Measurements from ENCODE around the gene AP1B1.

The AP1B1 gene

DNA sequence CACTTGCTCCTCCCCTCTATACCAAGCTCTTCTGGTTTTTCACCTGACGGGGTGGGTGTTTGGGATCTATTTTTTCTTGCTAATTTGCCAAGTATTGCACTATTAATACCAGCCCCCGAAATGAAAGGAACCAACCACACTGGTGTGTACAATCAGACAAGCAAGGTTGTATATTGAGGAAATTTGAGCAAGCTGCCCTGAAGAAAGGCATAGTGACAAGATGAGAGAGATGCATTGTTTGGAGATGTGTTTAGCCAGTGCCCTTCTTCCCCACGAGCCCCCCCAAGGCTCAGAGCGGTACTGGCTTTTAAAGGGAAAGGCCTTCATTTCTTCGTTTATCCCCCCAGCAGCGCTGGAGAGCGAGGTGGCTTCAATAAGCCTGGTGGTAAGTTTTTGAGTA lies 97.2 kb downstream of the AP1B1 start:
- CTCF ChIA-PET, result interaction anchor here (1.5 to 1.6 kb wide), 2 partner anchors 15 to 46 kb away, joined by 3 to 5 read pairs; partner anchors contain the start of gene GAS2L1
- POLR2A ChIA-PET, result interaction anchor here (0.6 kb wide), 1 partner anchor 8 kb away, joined by 3 read pairs; no protein-coding TSS in a partner anchor
- TF ChIP-seq, protein P1, sequence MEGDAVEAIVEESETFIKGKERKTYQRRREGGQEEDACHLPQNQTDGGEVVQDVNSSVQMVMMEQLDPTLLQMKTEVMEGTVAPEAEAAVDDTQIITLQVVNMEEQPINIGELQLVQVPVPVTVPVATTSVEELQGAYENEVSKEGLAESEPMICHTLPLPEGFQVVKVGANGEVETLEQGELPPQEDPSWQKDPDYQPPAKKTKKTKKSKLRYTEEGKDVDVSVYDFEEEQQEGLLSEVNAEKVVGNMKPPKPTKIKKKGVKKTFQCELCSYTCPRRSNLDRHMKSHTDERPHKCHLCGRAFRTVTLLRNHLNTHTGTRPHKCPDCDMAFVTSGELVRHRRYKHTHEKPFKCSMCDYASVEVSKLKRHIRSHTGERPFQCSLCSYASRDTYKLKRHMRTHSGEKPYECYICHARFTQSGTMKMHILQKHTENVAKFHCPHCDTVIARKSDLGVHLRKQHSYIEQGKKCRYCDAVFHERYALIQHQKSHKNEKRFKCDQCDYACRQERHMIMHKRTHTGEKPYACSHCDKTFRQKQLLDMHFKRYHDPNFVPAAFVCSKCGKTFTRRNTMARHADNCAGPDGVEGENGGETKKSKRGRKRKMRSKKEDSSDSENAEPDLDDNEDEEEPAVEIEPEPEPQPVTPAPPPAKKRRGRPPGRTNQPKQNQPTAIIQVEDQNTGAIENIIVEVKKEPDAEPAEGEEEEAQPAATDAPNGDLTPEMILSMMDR (IDR thresholded peaks at IDR 0.05; ENCODE audit: control extremely low read depth, extremely low read depth, low read depth, missing control alignments), result no peak
- DNase-seq (ENCODE audit: extremely low spot score), result no peak

DNA sequence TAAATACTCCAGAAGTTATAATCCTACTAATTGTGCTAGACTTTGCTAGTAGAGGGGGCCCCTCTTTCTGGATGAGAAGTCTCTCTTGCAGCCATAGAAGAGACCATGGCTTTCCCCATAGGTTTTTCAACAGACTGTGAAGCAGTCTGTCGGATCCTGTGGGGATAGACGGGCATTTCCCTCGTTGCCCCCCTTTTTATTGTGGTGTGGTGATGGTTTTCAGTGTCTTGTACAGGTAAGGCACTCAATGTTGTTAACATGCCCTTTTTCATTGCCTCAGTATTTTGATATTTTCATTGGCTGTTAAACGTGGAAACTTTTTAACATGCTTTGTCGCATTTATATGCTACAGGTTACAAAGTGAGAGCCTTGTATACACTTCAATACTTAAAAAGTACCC lies 98.3 kb downstream of the AP1B1 start:
- ChIA-PET CTCF (interaction anchor here (1.5 to 1.6 kb wide), 2 partner anchors 17 to 45 kb away, joined by 3 to 5 read pairs; partner anchors contain the start of gene GAS2L1), POLR2A (no interaction called here)
- TF ChIP-seq, protein P1 (IDR thresholded peaks at IDR 0.05; ENCODE audit: control extremely low read depth, extremely low read depth, low read depth, missing control alignments), result no peak
- DNase-seq (ENCODE audit: extremely low spot score), result no peak

DNA sequence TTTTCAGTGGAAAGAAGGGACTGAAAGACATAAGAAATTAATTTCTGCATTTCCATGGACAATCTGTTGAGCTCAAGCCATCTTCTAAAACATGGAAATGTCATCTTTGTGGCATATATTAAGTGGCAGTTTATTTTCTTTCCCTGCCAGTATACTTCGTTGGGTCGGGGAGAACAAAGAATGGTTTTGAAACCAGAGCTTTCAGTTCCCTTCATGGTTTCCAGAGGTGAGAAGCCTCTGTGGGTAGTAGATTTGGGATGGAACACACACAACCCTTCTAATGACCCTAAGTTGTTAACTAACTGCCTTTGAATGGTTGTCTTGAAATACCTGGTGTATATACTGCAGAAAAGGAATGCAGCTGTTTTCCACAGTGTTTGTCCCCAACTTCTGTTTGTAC lies 99.5 kb downstream of the AP1B1 start:
- CTCF ChIA-PET, result interaction anchor here (1.2 to 1.4 kb wide), 2 partner anchors 14 to 15 kb away, joined by 3 to 5 read pairs; no protein-coding TSS in a partner anchor
- POLR2A ChIA-PET, result no interaction called here
- TF ChIP-seq, protein P1 (IDR thresholded peaks at IDR 0.05; ENCODE audit: control extremely low read depth, extremely low read depth, low read depth, missing control alignments), result no peak
- no peak for DNase-seq (ENCODE audit: extremely low spot score)

DNA sequence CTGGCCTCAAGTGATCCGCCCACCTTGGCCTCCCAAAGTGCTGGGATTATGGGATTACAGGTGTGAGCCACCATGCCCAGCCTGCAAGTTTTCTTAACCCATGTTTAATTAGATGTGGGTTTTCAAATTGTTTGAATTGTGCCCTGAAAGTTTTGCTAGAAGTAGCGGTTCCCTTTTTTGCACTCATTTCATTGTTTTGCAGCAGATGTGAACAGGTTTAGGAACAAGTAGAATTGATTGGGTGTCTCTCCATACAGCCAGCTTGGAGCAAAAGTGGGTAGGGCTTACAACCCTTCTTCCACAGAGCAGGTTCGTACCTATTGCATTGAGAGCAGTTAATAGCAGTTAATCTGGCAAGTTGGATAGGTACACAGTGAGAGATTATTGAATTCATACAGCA lies 104.2 kb downstream of the AP1B1 start:
- DNase-seq (ENCODE audit: extremely low spot score), result no peak
- ChIA-PET POLR2A (no interaction called here), CTCF (interaction anchor here (1.2 kb wide), 2 partner anchors 9 to 11 kb away, joined by 3 read pairs; no protein-coding TSS in a partner anchor)
- TF ChIP-seq, protein P1 (IDR thresholded peaks at IDR 0.05; ENCODE audit: control extremely low read depth, extremely low read depth, low read depth, missing control alignments), result no peak

DNA sequence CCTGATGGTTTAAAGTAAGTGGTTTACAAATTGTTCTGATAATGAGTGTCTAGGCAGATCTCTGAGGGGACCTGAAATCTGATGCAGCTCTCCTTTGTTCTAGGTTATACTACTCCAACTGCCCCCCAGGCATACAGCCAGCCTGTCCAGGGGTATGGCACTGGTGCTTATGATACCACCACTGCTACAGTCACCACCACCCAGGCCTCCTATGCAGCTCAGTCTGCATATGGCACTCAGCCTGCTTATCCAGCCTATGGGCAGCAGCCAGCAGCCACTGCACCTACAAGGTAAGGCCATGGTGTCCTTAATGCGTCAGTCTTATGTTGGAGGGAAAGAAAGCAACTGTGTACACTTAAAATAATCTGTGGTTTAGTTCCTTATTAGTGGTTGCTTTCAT lies 110.4 kb downstream of the AP1B1 start:
- ChIA-PET CTCF (interaction anchor here (1.0 to 1.5 kb wide), 3 partner anchors 9 to 28 kb away, joined by 3 to 4 read pairs (median 3); partner anchors contain the start of gene GAS2L1), POLR2A (no interaction called here)
- DNase-seq (ENCODE audit: extremely low spot score), result no peak
- TF ChIP-seq, protein P1 (IDR thresholded peaks at IDR 0.05; ENCODE audit: control extremely low read depth, extremely low read depth, low read depth, missing control alignments), result no peak

Data from GM10248 (cell line).